ENCODE results near the gene EPHB4. TPM values are rescaled to one million over a fixed set of nuclear protein-coding genes. Genes with fewer than 3 reads are reported as not detected.
"Not testable (repeated sequence)": the region's sequence is repeated elsewhere in the genome, so short reads cannot be mapped to it uniquely, and the experiment has no call there.

The EPHB4 gene
- total RNA-seq, 2 experiments from 2014 or later: 1.5 to 1.9 TPM

DNA sequence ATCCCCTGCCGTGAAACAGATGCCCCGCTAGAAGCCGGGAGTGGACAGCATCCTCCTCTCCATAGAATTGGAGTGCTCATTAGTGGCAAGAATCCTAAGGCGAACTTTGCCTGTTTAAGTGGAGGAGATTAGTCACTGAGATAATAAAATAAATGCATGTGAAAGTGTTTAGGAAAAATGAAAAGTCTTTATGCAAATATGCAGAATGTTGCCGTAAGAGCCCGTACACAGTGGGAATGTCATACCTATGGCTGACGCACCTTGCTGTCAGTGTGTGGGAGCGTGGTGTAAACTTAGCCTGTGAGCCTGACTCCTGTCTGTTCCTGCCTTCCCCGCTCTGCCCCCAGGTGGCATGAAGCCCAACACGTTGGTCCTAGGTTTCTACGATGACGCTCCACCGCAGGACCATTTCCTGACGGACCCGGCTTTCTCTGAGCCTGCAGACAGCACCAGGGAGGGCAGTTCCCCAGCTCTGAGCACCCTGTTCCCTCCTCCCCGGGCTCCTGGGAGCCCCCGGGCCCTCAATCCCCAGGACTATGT is 38.1 kb upstream of the EPHB4 start:
- ATAC-seq (no peak), DNase-seq (no peak)
- Mint-ChIP-seq H3K9me3 (ENCODE audit: insufficient read depth) (no peaks in the 10 kb centered on the region), H3K27me3 (ENCODE audit: low read depth) (no peaks in the 10 kb centered on the region), H3K4me1 (ENCODE audit: low read depth) (peaks cover 19% of the 10 kb centered on the region), H3K27ac (no peak overlapping the region), H3K4me3 (no peak overlapping the region), H3K36me3 (ENCODE audit: low read depth) (peaks cover 30% of the 10 kb centered on the region)
- CTCF ChIA-PET: interaction anchor here (1.7 to 2.2 kb wide), 2 partner anchors 13 to 160 kb away, joined by 4 to 11 read pairs; partner anchors contain the start of genes POP7 and SLC12A9
- POLR2A ChIA-PET: no interaction called here

DNA sequence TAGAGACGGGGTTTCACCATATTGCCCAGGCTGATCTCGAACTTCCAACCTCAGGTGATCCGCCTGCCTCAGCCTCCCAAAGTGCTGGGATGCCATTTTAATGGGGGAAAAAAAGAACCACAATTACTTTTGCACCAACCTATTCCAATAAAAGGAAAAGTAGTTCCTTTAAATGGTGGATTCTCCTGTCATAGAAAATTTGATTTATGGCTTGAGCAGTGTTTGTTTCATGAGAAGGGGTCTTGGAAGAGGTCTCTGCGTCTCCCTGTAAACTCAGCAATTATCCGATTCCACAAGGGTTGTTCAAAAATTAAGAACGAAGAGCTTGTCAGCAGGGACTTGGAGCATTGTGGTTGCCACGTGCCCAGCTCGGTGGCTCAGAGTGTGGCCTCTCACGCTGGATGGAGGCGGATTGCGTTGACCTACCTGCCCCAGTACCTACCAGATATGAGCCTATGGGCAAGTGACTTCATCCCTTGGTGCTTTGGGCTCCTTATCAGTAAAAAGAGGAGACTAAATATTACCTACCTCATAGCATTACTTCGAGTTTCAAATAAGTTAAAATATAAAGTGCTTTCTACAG is 37.0 kb upstream of the EPHB4 start:
- no peak overlapping the region for H3K4me3 Mint-ChIP-seq
- DNase-seq (no peak), ATAC-seq (no peak)
- H3K36me3 Mint-ChIP-seq (ENCODE audit: low read depth): peaks cover 37% of the 10 kb centered on the region
- ChIA-PET CTCF (interaction anchor here (1.7 to 2.2 kb wide), 2 partner anchors 12 to 159 kb away, joined by 4 to 11 read pairs; partner anchors contain the start of genes POP7 and SLC12A9), POLR2A (interaction anchor here (1.8 kb wide), 1 partner anchor 10 kb away, joined by 6 read pairs; the partner anchor contains the start of gene SRRT)
- H3K9me3 Mint-ChIP-seq (ENCODE audit: insufficient read depth): no peaks in the 10 kb centered on the region
- H3K27ac Mint-ChIP-seq: no peak overlapping the region
- H3K4me1 Mint-ChIP-seq (ENCODE audit: low read depth): peaks cover 19% of the 10 kb centered on the region
- no peaks in the 10 kb centered on the region for H3K27me3 Mint-ChIP-seq (ENCODE audit: low read depth)

DNA sequence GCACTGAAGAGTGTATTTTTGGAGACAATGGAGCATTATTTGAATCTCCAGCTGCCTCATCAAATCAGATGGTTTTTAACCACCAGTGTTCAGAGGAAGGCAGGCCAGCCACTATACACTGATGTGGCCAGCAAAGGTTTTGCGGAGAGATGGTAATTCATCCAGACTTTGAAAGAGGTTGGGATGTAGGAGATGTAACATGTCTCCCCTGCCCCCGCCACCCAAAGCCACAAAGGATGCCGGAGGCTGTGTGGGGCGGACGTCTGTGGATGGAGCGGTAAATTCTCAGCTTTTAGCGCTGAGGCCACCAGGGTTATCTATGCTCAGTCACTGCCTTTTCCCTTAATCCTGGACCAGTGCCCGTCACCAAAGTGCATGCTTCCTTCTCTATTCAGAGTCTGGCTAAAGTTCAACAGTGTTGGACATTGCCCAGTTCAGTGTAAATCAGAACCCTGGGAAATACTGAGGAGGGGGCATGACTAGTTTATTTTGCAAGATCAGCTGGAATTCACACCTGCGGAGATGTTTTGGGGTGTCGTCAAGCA is 36.2 kb upstream of the EPHB4 start:
- H3K9me3 Mint-ChIP-seq (ENCODE audit: insufficient read depth): no peaks in the 10 kb centered on the region
- CTCF ChIA-PET: interaction anchor here (2.2 kb wide), 1 partner anchor 11 kb away, joined by 11 read pairs; the partner anchor contains the start of gene SLC12A9
- POLR2A ChIA-PET: interaction anchor here (1.8 kb wide), 1 partner anchor 11 kb away, joined by 6 read pairs; the partner anchor contains the start of gene SRRT
- peaks cover 37% of the 10 kb centered on the region for H3K36me3 Mint-ChIP-seq (ENCODE audit: low read depth)
- H3K27me3 Mint-ChIP-seq (ENCODE audit: low read depth): no peaks in the 10 kb centered on the region
- ATAC-seq: no peak
- peaks cover 19% of the 10 kb centered on the region for H3K4me1 Mint-ChIP-seq (ENCODE audit: low read depth)
- no peak overlapping the region for H3K4me3 Mint-ChIP-seq
- no peak for DNase-seq
- H3K27ac Mint-ChIP-seq: no peak overlapping the region

DNA sequence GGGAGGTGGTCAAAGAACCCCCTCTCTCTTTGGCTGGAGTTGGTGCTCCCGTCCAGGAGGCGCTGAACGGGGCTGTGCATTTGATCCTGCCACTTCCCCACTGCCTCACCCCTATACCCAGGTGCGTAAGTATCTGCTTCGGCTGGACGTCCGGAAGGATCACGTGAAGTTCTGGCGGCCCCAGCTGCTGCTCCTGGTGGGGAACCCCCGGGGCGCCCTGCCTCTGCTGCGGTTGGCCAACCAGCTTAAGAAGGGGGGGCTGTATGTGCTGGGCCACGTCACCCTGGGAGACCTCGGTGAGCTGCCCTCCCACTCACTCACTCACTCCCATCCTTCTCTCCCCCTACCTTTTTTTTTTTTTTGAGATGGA is 34.3 kb upstream of the EPHB4 start:
- H3K4me1 Mint-ChIP-seq (ENCODE audit: low read depth): peaks cover 3% of the 10 kb centered on the region
- no peak for DNase-seq
- POLR2A ChIA-PET: interaction anchor here (0.6 kb wide), 1 partner anchor 12 kb away, joined by 3 read pairs; no protein-coding TSS in a partner anchor
- ATAC-seq: no peak
- H3K36me3 Mint-ChIP-seq (ENCODE audit: low read depth): peaks cover 37% of the 10 kb centered on the region
- H3K9me3 Mint-ChIP-seq (ENCODE audit: insufficient read depth): no peaks in the 10 kb centered on the region
- no peak overlapping the region for H3K4me3 Mint-ChIP-seq
- H3K27ac Mint-ChIP-seq: no peak overlapping the region
- H3K27me3 Mint-ChIP-seq (ENCODE audit: low read depth): no peaks in the 10 kb centered on the region
- CTCF ChIA-PET: interaction anchor here (0.8 to 1.9 kb wide), 2 partner anchors 9 to 156 kb away, joined by 3 to 9 read pairs; partner anchors contain the start of gene SLC12A9

DNA sequence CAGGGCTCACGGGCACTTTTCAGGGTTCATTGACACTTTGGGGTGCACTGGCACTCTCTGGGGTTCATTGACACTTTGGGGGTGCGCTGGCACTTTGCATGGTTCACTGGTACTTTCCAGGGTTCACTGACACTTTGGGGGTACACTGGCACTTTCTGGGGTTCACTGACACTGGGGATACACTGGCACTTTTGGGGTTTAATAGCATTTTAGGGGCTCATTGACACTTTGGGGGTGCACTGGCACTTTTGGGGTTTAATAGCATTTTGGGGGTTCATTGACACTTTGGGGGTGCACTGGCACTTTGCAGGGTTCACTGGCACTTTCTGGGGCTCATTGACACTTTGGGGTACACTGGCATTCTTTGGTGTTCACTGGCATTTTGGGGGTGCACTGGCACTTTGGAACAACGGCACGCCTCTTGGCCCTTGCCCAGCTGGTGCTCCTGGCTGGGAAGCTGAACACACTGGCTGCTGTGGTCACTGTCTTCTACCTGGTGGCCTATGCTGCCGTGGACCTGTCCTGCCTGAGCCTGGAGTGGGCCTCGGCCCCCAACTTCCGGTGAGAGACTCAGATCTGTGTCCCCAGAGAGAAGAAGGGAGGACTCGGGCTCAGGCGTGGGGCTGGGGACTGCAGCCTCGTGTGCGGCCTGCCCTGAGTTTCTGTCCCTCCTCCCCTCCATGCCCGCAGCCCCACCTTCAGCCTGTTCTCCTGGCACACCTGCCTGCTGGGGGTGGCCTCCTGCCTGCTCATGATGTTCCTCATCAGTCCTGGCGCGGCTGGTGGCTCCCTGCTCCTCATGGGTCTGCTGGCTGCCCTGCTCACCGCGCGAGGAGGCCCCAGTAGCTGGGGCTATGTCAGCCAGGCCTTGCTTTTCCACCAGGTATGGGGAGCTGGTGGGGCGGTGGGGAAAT is 33.6 kb upstream of the EPHB4 start:
- Mint-ChIP-seq H3K27me3 (ENCODE audit: low read depth) (no peaks in the 10 kb centered on the region), H3K4me3 (no peak overlapping the region), H3K36me3 (ENCODE audit: low read depth) (peaks cover 37% of the 10 kb centered on the region), H3K4me1 (ENCODE audit: low read depth) (no peaks in the 10 kb centered on the region), H3K9me3 (ENCODE audit: insufficient read depth) (no peaks in the 10 kb centered on the region), H3K27ac (no peak overlapping the region)
- ChIA-PET POLR2A (interaction anchor here (0.6 kb wide), 1 partner anchor 13 kb away, joined by 3 read pairs; no protein-coding TSS in a partner anchor), CTCF (interaction anchor here (1.9 kb wide), 1 partner anchor 9 kb away, joined by 9 read pairs; the partner anchor contains the start of gene SLC12A9)
- no peak for DNase-seq
- ATAC-seq: no peak

DNA sequence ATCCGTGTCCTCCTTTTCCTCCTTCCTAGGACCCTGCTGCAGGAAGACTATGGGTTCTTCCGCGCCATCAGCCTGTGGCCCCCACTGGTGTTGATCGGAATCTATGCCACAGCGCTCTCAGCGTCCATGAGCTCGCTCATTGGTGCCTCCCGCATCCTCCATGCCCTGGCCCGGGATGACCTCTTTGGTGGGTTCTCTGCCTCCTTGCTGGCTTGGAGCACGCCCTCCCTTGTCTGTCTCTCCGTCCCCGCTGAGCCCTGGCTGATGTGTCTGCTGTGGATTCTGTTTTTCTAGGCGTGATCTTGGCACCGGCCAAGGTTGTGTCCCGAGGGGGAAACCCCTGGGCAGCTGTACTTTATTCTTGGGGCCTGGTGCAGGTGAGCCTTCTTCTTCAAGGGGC is 32.5 kb upstream of the EPHB4 start:
- Mint-ChIP-seq H3K27ac (no peak overlapping the region), H3K4me1 (ENCODE audit: low read depth) (peaks cover 4% of the 10 kb centered on the region), H3K4me3 (no peak overlapping the region), H3K36me3 (ENCODE audit: low read depth) (peaks cover 40% of the 10 kb centered on the region), H3K27me3 (ENCODE audit: low read depth) (no peaks in the 10 kb centered on the region), H3K9me3 (ENCODE audit: insufficient read depth) (no peaks in the 10 kb centered on the region)
- ChIA-PET POLR2A (no interaction called here), CTCF (interaction anchor here (1.6 kb wide), 1 partner anchor 60 kb away, joined by 5 read pairs; no protein-coding TSS in a partner anchor)
- no peak for ATAC-seq
- DNase-seq: no peak

DNA sequence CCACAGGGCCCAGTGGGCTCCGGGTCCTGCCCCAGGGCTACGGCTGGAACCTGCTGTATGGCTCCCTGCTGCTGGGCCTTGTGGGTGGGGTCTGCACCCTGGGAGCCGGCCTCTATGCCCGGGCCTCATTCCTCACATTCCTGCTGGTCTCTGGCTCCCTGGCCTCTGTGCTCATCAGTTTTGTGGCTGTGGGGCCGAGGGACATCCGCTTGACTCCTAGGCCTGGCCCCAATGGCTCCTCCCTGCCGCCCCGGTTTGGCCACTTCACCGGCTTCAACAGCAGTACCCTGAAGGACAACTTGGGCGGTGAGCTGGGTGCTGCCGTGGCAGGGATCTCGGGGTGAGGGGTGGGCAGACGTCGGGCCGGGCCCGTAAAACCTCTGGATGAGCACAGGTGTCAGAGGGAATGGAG is 29.6 kb upstream of the EPHB4 start:
- no peak for ATAC-seq

DNA sequence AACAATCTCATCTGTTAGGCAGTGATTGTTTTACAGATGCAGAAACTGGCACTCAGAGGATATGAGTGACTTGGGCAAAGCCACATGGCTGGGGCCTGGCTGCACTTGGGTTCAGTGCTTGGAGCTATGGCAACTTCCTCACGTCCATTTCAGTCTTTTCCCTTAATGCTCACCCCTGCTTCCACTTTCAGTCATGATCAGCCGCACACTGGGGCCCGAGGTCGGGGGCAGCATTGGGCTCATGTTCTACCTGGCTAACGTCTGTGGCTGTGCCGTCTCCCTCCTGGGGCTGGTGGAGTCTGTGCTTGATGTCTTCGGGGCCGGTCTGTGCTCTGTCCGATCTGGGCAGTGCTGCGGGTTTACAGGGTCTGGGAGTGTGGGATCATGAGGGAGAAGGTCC is 28.2 kb upstream of the EPHB4 start:
- no peak for DNase-seq
- Mint-ChIP-seq H3K9me3 (ENCODE audit: insufficient read depth) (no peaks in the 10 kb centered on the region), H3K4me1 (ENCODE audit: low read depth) (peaks cover 23% of the 10 kb centered on the region), H3K36me3 (ENCODE audit: low read depth) (peaks cover 18% of the 10 kb centered on the region), H3K4me3 (no peak overlapping the region), H3K27me3 (ENCODE audit: low read depth) (no peaks in the 10 kb centered on the region), H3K27ac (no peak overlapping the region)
- ChIA-PET POLR2A (no interaction called here), CTCF (interaction anchor here (1.0 to 8.9 kb wide), 2 partner anchors 53 to 150 kb away, joined by 4 to 223 read pairs; partner anchors contain the start of gene POP7)
- ATAC-seq: no peak

More for the DNA sequence above, 29.6 kb upstream of the EPHB4 start:
- H3K4me3 Mint-ChIP-seq: no peak overlapping the region
- H3K27ac Mint-ChIP-seq: no peak overlapping the region
- H3K4me1 Mint-ChIP-seq (ENCODE audit: low read depth): peaks cover 20% of the 10 kb centered on the region
- H3K36me3 Mint-ChIP-seq (ENCODE audit: low read depth): peaks cover 23% of the 10 kb centered on the region
- no peaks in the 10 kb centered on the region for H3K9me3 Mint-ChIP-seq (ENCODE audit: insufficient read depth)
- ChIA-PET CTCF (interaction anchor here (1.8 to 8.9 kb wide), 2 partner anchors 54 to 151 kb away, joined by 4 to 223 read pairs; partner anchors contain the start of gene POP7), POLR2A (interaction anchor here (1.0 kb wide), 1 partner anchor 18 kb away, joined by 4 read pairs; the partner anchor contains the start of gene SRRT)
- DNase-seq: no peak
- H3K27me3 Mint-ChIP-seq (ENCODE audit: low read depth): no peaks in the 10 kb centered on the region

DNA sequence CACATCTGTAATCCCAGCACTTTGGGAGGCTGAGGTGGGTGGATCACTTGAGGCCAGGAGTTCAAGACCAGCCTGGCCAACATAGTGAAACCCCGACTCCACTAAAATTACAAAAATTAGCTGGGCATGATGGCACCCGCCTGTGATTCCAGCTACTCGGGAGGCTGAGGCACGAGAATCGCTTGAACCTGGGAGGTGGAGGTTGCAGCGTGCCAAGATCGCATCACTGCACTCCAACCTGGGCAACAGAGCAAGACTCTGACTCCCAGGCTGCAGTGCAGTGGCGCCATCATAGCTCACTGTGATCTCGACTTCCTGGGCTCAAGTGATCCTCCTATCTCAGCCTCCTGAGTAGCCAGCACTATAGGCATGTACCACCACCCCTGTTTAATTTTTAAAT is 27.6 kb upstream of the EPHB4 start:
- H3K36me3 Mint-ChIP-seq (ENCODE audit: low read depth): peaks cover 15% of the 10 kb centered on the region
- peaks cover 23% of the 10 kb centered on the region for H3K4me1 Mint-ChIP-seq (ENCODE audit: low read depth)
- not testable (repeated sequence) for H3K27ac Mint-ChIP-seq; H3K9me3 Mint-ChIP-seq (ENCODE audit: insufficient read depth); H3K27me3 Mint-ChIP-seq (ENCODE audit: low read depth); H3K4me3 Mint-ChIP-seq; DNase-seq; ATAC-seq
- ChIA-PET POLR2A (interaction anchor here (1.7 kb wide), 1 partner anchor 20 kb away, joined by 5 read pairs; the partner anchor contains the start of gene SRRT), CTCF (interaction anchor here (8.9 kb wide), 1 partner anchor 52 kb away, joined by 223 read pairs; no protein-coding TSS in a partner anchor)

DNA sequence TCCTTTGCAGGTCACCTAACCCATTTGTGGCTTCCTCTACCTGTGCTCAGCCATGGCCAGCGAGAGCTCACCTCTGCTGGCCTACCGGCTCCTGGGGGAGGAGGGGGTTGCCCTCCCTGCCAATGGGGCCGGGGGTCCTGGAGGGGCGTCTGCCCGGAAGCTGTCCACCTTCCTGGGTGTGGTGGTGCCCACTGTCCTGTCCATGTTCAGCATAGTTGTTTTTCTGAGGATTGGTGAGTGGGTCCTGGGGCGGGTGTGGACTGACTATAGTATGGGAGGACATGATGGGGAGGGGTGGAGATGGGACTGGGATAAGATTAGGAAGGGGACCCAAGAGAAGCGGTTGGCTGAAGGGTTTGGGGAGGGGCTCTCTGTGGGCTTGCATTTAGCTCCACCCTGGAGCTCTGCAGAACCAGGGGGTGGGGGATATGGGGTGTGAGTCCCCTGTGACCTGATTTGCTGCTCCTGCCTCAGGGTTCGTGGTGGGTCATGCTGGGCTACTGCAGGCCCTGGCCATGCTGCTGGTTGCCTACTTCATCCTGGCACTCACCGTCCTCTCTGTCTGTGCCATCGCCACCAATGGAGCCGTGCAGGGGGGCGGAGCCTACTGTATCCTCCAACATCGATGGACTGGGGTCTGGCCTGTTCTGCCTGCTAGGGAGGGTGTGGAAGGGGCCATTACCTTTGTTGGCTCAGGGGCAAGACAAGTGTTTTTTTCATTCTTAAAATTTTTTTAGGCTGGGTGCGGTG is 27.0 kb upstream of the EPHB4 start:
- no peak for ATAC-seq
- Mint-ChIP-seq H3K27me3 (ENCODE audit: low read depth) (no peaks in the 10 kb centered on the region), H3K36me3 (ENCODE audit: low read depth) (peaks cover 9% of the 10 kb centered on the region), H3K4me1 (ENCODE audit: low read depth) (peaks cover 23% of the 10 kb centered on the region), H3K9me3 (ENCODE audit: insufficient read depth) (no peaks in the 10 kb centered on the region), H3K4me3 (peak overlapping the region; percentile 89), H3K27ac (no peak overlapping the region)
- DNase-seq: no peak
- POLR2A ChIA-PET: interaction anchor here (1.0 to 2.6 kb wide), 3 partner anchors 21 to 300 kb away, joined by 3 to 14 read pairs (median 5); partner anchors contain the start of genes POP7 and SRRT
- CTCF ChIA-PET: interaction anchor here (0.7 to 8.9 kb wide), 3 partner anchors 35 to 149 kb away, joined by 3 to 223 read pairs (median 87); partner anchors contain the start of genes POP7 and UFSP1

Measured in activated CD8-positive, alpha-beta T cell treated with anti-CD3 and anti-CD28 coated beads, Interleukin-2, amount 10 ng/mL, durations not matched to agents 7 days and 5 days (primary cell).